Gastrocnemius medialis (tissue), 4 donors: Measurements from ENCODE around the gene DUS4L.

Experiments used
- POLR2A ChIP-seq, 2 donors: fragments of 450-650 bp; IDR thresholded peaks; one replicate each; pipeline ENCODE4 v1.6.1; 2017; ENCODE audit warnings: antibody characterized with exemption in 2 of 2, mild to moderate bottlenecking in 2 of 2, moderate library complexity in 2 of 2
- TF ChIP-seq, protein P1 (sequence below), 5 experiments: fragments of 450-650 bp in 3 of 5; fragments of 200-600 bp in 2 of 5; sonication (generic) in 2 of 5; IDR thresholded peaks in 4 of 5; conservative IDR thresholded peaks in 1 of 5; 1 replicate in 4 of 5; 2 replicates in 1 of 5; pipeline ENCODE4 v1.5.1; 2016 to 2019; ENCODE audit warnings: antibody characterized with exemption in 5 of 5, mild to moderate bottlenecking in 3 of 5, moderate library complexity in 3 of 5

DNA sequence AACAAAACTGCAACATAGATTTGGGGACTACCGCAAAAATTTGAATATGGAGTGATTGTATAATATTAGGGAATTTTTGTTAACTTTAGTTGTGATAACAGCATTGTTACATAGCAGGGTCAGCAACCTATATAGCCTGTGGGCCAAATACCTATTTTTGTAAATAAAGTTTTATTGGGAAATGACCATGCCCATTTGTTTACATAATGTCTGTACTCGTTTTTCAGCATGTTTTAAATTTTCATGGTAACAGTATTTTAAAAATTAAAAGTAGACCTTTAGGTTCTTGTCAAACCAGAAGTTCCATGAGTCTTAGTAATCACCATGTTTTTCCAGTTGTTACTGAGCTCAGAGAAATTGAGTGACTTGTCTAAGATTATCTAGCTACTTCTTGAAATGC, 20.9 kb downstream of the DUS4L start:
- no peak for TF ChIP-seq POLR2A (IDR thresholded peaks at IDR 0.05)
- TF ChIP-seq, protein P1, sequence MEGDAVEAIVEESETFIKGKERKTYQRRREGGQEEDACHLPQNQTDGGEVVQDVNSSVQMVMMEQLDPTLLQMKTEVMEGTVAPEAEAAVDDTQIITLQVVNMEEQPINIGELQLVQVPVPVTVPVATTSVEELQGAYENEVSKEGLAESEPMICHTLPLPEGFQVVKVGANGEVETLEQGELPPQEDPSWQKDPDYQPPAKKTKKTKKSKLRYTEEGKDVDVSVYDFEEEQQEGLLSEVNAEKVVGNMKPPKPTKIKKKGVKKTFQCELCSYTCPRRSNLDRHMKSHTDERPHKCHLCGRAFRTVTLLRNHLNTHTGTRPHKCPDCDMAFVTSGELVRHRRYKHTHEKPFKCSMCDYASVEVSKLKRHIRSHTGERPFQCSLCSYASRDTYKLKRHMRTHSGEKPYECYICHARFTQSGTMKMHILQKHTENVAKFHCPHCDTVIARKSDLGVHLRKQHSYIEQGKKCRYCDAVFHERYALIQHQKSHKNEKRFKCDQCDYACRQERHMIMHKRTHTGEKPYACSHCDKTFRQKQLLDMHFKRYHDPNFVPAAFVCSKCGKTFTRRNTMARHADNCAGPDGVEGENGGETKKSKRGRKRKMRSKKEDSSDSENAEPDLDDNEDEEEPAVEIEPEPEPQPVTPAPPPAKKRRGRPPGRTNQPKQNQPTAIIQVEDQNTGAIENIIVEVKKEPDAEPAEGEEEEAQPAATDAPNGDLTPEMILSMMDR (IDR thresholded peaks at IDR 0.05 in 4 of 5, conservative IDR thresholded peaks at IDR 0.05 in 1 of 5): no peak
